GM19455 (cell line): ENCODE results near the gene GARIN5B.
"Not testable (repeated sequence)": the region's sequence is repeated elsewhere in the genome, so short reads cannot be mapped to it uniquely, and the experiment has no call there.

ENCODE experiments used
- ATAC-seq: cut with Tn5 transposase; IDR thresholded peaks from one replicate; pipeline ENCODE4 v1.9.1; 2021; ENCODE audit not compliant: unreplicated experiment

GARIN5B gene

GRCh38 chr19:55362990-55363716 lies at the start of gene GARIN5B:
GARIN5B (minus strand) TSS chr19:55363260; CDS start chr19:55363066, 194 bp downstream.
- ATAC-seq: no peak

GRCh38 chr19:55410168-55410567 lies 47.1 kb upstream of the GARIN5B start:
- no peak for ATAC-seq

DNA sequence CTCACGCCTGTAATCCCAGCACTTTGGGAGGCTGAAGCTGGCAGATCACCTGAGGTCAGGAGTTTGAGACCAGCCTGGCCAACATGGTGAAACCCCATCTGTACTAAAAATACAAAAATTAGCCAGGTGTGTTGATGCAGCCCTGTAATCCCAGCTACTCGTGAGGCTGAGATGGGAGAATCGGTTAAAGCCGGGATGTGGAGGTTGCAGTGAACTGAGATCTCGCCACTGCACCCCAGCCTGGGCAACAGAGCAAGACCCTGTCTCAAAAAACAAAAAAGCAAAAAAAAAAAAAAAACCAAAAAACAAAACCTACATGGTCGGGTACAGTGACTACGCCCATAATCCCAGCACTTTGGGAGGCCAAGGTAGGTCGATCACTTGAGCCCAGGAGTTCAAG lies 46.1 kb upstream of the GARIN5B start:
- not testable (repeated sequence) for ATAC-seq

- no peak for ATAC-seq
Measured at GRCh38 chr19:55408533-55408872, 45.4 kb upstream of the GARIN5B start.

GRCh38 chr19:55407800-55408532 lies 44.9 kb upstream of the GARIN5B start:
- peak; percentile 80 for ATAC-seq

GRCh38 chr19:55407550-55407799 lies 44.4 kb upstream of the GARIN5B start, which contains the start of gene UBE2S:
UBE2S (minus strand) TSS chr19:55407788; CDS start chr19:55407589, 199 bp downstream.
- ATAC-seq: not testable (repeated sequence)

DNA sequence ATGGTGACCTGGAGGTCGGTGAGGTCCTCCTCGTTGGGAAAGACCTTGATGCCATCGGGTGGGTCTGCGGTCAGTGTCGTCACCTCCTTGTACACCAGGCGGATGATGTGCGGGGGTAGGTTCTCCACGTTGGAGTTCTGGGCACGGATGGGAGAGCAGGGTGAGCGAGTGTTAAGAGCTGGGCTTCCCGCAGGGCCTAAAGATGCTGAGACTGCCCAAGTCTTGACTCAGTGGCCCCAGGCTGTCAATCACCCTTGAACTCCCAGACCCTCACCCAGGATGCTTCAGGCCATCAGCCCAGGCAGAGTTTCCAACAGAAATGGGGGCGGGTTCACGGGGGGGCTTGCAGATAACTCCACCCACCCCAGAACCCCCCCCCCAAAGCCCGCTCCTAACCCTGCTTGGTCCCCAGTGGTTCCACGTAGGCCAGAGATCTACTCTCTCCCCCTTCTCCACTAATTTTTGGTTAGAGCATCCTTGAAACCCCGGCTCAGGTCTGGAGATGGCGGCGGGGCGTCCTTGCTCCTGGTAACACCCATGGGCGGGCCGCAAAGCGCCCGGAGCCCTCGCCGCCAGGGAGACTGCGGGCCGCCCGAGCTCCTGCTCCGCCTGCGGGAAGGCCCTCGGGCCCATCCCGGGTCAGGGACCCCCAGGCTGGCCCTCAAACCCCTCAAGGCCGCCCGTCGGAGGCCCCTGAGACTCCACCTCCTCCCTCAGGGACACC lies 43.9 kb upstream of the GARIN5B start:
- ATAC-seq: peak; percentile 5

GRCh38 chr19:55406091-55406825 lies 43.2 kb upstream of the GARIN5B start:
- ATAC-seq: no peak

GRCh38 chr19:55405638-55406037 lies 42.6 kb upstream of the GARIN5B start:
- ATAC-seq: no peak

- no peak for ATAC-seq
Measured at GRCh38 chr19:55402509-55402908, 39.4 kb upstream of the GARIN5B start.

GRCh38 chr19:55401390-55401789 lies 38.3 kb upstream of the GARIN5B start:
- not testable (repeated sequence) for ATAC-seq

DNA sequence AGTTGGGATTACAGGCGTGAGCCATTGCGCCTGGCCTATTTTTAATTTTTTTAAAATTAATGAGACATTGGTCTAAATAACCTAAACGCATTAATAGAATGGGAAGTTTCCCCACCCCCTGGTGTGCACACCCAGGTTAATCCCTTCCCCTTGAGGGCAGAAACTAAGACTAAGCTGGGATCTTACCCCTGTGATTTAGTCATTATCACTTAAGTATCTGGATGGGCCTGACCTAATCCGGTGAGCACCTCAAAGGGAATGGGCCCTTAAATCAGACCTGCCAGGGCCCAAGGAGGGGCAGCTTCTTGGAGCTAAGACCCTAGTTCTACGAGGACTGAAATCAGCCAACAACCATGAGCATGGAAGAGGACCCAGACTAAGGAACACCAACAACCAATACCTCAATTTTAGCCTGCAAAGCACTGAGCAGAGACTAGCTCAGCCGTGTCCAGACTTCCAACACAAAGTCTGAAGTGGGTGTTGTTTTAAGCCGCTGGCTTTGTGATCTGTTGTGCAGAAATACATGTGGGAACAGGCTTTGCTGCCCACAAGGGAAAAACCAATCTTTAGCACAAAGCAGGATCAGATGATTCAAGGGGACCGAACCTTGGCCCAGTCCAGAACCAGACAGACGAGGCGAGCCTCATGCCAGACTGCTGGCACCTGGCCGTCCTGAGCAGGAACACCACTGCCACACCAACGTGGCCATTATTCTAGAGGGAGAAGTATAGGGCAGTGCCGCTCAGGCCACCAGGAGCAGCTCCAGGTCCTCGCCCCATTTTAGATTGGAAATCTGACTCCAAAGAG lies 37.4 kb upstream of the GARIN5B start:
- no peak for ATAC-seq

DNA sequence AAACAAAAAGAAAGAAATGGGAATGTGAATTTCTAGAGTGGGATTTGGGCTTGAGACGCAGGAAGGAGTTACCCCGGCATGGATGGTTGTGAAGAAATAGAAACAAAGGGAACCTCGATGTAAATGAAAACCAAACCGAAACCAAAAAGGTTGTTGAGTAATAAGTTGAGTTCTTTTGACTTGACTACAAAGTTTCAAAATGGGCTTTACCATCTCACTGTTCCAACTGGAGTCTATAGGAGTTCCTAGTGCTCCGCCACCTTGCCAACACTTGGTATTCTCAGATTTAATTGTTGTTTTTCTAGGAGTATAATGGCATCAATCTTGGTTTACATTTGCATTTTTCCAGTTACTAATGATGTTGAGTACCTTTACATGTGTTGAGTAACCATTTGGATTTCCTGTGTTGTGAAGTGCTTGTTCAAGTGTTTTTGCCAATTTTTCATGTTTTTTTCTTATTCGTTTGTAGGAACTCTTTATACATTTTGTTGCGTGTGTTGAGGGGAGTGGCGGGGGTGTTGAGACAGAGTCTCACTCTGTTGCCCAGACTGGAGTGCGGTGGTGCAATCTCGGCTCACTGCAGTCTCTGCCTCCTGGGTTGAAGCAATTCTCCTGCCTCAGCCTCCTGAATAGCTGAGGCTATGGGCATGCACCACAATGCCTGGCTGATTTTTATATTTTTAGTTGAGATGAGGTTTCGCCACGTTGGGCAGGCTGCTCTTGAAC lies 35.3 kb upstream of the GARIN5B start:
- no peak for ATAC-seq

GRCh38 chr19:55392820-55393761 lies 30.0 kb upstream of the GARIN5B start:
- ATAC-seq: no peak

DNA sequence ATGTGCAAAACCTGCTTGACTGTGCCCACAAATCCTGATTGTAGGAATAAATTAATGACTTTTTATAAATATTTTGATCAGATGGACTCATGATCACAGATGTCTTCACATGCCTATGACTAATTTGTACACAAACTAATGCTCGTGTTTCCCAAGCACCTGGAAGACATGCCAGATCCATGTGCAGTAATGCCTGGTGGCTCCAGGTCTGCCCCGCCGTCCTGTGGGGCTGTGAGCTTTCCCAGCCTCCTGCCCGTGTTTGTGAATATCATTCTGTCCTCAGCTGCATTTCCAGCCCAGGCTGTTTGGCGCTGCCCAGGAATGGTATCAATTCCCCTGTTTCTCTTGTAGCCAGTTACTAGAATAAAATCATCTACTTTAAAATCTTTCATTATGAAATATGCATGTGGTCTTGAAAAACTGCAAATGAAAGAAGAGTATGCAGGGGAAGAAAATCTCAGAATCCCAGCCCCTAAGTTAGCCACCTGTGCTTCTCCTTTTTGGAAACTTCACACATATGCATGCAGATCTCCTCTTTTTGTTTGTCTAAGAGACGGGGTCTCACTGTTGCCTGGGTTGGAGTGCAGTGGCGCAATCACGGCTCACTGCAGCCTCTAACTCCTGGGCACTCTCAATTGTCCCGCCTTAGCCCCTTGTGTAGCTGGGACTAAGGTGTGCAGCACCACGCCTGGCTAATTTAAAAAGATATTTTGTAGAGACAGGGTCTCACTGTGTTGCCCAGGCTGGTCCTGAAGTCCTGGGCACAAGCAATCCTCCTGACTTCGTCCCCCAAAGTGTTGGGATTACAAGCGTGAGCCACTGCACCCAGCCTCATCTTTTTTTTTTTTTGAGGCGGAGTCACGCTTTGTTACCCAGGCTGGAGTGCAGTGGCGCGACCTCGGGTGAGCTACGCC lies 28.9 kb upstream of the GARIN5B start:
- no peak for ATAC-seq

GRCh38 chr19:55391191-55391670 lies 28.2 kb upstream of the GARIN5B start:
- no peak for ATAC-seq

- ATAC-seq: no peak
Measured at GRCh38 chr19:55390461-55390880, 27.4 kb upstream of the GARIN5B start.
